Hypothalamus (tissue), 51 donors: Measurements from ENCODE around the gene MIOX.
A peak's percentile ranks its signal among the peaks of the same experiment; 100 is the strongest.

Experiments used
- DNase-seq, 51 donors: peaks; one replicate each; lab custom pipeline; 2025; lab: John Stamatoyannopoulos, UW

The MIOX gene

DNA sequence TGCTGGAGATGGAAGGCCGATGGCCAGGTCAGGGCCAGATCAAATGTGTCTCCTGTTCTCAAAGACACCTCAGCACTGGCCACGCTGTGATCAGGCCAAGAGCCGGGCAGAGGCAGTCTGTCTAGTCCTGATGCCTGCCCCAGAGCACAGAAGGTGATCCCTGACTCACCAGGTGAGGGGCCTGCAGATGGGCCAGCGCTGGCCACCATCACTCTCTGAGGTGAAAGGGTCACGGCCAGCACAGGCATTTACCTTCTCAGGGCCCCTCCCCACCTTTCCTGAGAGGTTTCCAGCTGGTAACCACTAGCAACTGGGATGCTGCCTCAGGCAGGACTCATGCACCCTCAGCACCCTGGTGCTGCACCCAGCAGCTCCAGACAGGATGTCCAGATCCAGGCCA lies 14.7 kb upstream of the MIOX start:
- no peak for DNase-seq

DNA sequence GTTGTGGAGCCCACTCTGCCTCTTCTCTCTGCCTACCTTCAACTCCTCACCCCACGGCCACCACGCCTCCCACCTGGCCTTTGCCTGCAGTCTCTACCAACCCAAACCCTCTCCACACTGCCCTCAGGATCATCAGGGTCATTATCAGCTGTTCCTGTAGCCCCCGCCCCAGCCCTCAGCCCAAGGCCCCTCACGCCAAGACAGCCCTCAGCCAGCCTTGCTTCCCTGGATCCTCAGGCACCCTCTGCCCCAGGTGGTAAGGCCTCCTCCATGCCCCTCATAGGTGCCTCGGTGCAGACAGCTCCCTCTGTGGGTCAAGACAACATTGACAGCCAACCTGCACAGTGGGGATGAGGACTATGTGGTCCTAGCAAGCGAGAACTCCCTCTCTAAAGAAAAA lies 13.6 kb upstream of the MIOX start:
- no peak for DNase-seq

- DNase-seq: peak in 15 of 51 donors; percentile 6 to 44 (median 25)
These were observed 12.6 kb upstream of the MIOX start for GRCh38 chr22:50473855-50474671.

- DNase-seq: peak; percentile 24 to 95 (median 85)
These were observed 11.7 kb upstream of the MIOX start, which contains the start of gene SBF1 for GRCh38 chr22:50474710-50475651. Gene SBF1 (minus strand): TSS chr22:50475035. CDS start chr22:50474840, 195 bp downstream.

DNA sequence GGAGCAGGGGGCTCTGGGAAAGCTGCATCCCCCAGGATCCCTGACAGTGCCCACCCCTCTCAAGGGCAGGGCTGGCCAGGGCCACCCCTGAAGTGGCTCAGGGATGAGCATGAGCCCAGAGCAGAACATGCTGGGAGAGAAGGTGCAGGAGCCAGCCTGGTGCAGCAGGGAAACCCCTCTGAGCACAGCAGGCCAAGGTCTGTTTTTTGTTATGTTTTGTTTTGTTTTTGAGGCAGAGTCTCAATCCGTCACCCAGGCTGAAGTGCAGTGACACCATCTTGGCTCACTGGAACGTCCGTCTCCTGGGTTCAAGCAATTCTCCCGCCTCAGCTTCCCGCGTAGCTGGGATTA lies 11.0 kb upstream of the MIOX start:
- no peak for DNase-seq

DNA sequence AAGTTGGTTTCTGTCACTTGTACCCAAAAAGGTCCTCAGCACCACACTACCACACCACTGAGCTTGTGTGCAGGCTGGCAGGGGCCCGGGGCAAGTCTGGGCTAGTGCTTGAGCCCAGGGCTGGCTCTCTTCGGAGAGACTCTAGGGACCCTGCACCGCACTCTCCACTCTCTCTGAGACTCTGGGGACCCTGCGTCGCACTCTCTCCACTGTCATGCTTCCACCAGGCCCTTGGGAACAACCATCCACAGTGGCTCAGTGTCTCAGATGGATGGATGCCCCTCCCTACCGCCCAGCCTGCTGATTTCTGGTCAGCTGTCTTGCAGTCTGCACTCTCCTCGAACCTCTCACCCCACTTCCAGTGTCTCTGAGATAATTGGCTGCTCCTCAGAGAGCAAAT lies 9.8 kb upstream of the MIOX start:
- no peak for DNase-seq

GRCh38 chr22:50477923-50478322 lies 8.7 kb upstream of the MIOX start:
- DNase-seq: no peak

DNA sequence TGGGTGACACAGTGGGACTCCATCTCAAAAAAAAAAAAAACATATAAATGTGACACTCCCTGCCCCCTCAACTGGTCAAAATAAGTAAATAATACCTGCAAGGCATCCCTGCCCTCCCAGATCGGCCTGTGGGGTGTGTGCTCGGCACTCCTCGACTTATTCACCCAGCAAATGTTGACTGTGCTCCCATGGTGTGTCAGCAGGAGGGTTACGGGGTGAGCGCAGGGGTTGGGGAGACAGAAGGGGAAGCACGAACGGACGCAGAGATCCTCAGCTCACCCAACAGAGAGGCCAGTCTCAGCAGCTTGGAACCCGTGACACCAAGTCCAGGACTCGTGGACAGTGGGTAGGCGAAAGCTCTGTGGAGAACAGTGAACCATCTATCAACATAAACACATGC lies 6.9 kb upstream of the MIOX start:
- DNase-seq: no peak

GRCh38 chr22:50481045-50481439 lies 5.6 kb upstream of the MIOX start:
- no peak for DNase-seq

DNA sequence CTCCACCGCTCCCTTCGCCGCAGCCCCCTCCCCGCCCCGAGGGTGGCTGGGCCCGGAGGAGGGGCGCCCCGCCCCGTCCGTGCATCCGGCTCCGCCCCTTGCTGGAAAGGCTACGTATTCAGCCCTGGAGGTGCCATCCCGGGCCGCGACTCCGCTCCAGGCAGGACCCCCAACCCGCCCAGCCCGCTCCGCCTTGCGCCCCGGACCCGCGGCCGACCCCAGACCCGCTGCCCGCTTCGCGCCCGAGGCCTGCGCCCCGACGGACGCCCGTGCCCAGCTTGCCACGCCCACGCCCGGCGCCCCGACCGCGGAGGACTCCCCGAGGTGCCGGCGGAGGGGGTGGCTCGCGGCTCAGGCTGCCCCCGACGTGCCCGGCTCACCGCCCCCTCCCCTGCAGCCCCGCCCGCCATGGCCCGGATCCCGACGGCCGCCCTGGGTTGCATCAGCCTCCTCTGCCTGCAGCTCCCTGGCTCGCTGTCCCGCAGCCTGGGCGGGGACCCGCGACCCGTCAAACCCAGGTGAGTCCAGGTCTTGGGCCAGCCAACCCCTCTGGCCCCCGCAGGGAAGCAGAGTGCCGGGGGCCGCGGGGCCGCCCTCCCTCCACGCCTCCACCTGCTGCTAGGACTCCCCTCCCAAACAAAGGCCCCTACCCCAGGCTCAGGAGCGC lies 5.1 kb upstream of the MIOX start, which contains the start of gene ADM2:
Gene ADM2, plus strand, starts transcription at position 104 of the 667 bp plus-strand sequence. Its CDS starts 305 bp downstream, at position 409.
- DNase-seq: no peak

GRCh38 chr22:50482107-50483074 lies 4.3 kb upstream of the MIOX start:
- DNase-seq: no peak

DNA sequence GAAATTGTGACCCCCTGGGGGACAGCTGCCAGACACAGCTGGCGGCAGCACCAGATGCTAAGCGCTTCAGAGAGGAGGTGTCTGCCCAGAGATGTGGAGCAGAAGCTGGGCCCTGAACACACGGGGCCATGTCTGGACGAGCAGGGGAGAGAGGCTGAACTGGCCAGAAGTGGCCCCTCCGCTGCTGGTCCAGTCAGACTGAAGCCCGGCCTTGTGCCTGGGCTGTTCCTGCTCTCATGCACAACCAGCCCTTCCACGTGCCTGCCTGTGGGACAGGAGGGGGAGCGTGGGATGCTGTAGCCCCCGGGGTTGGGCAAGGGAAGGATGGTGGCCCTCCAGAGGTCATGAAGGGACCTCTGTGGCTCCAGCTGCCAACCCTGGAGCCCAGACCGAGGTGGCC lies 3.6 kb upstream of the MIOX start:
- no peak for DNase-seq

DNA sequence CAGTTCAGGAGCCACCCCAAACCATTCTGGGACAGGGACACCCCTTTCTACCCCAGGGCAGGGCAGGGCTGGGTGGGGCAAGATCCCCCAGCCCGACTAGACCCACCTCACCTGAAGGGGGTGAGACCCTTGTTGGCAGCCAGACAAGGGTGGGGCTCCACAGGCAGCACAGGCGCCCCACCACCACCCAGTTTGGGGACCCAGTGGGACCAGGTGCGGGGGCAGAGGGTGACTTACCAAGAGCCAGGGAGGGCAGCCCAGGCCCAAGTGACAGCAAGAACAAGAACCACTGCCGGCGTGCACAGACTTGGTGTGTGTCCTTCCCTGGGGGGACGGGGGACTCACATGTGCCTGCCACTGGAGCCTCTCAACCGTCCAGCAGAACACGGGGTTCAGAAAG lies 3.1 kb upstream of the MIOX start:
- DNase-seq: no peak

DNA sequence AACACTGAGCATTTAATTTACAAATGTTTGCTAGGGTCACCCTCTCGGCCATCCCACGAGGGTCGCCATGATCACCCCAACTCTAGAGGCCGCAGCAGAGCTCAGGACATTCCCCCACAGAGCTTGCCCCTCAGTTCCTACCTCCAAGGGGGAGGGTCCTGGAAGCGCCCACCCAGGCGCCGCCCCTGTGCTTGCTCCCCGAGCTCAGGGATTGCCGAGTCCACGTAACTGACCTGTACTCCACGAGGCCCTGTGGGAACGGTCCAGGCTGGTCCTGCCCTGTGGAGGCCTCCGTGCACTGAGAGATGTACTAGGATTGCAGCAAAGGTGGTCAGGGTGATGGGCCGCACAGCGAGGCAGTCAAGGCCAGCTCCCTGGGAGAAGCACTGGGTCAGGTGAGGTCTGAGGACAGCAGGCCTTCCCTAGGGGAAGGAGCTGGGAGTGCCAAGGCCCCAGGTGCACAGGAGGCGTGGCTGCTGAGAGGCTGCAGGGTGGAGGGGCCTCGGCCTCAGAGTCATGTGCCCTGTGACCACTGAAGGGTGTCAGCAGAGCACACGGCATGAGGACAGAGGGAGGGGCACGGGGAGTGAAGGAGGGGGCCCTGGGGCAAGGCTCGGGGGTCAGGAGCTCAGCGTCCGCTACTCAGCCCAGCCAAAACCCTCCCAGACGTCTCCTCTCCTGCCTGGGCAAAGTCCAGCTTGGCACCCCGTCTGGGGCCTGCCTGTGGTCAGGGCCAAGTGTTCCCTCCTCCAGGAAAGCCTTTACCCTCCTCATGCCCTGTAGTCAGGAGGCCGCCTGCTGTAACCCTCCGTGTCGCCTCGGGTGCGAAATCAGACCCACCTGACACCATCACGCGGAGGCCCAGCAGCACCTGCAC lies 2.4 kb upstream of the MIOX start:
- no peak for DNase-seq

DNA sequence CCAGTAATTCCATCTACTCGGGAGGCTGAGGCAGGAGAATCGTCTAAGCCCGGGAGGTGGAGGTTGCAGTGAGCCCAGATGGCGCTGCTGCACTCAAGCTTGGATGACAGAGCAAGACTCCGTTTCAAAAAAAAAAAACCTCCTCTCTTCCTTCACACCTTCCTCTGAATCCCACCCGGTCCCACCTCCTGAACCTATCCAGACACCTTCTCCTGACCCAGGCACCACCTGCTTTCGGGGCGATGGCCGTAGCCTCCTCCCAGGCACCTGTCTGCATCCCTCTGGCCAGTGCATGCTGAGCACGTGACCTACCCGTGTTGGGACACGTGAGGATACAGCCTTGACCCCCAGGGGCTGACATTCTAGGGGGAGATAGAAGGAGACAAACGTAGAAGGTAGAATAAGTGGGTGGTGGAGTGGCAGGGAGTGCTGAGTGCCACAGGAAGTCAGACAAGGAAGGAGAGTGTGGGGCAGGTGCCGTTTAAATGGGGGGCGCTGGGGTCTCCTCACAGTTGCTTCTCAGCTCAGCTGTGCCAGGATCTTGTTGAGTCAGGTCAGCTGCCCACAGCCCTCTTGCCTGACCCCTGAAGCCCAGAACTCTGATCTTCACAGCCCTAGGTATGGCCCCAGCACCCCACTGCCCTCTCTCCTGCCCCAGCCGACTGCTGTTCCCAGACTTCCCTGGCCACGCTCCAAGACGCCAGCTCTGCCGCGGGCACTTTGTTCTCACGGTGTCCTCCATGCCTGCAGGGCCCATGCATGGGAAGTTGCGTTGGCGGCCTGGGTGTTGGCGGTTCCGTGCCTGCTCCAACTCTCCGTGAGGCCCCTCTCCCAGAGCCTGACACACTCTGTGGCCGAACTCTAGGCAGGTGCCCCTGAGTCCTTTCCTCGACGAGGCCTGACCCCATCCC lies 1.2 kb upstream of the MIOX start:
- DNase-seq: no peak

GRCh38 chr22:50487290-50488005 lies 789 bp downstream of the MIOX start:
- no peak for DNase-seq
